GM19468 (cell line): ENCODE measurements around the gene DDX1.
A peak's percentile ranks its signal among the peaks of the same experiment; 100 is the strongest.

ENCODE experiments used
- ATAC-seq: cut with Tn5 transposase; IDR thresholded peaks from one replicate; pipeline ENCODE4 v1.9.1; 2021; ENCODE audit warnings: mild to moderate bottlenecking, moderate library complexity, moderate number of reproducible peaks; ENCODE audit not compliant: unreplicated experiment; ENCODE audit errors: extremely low read depth

Gene DDX1

GRCh38 chr2:15561574-15562344, 29.9 kb upstream of the DDX1 start:
- ATAC-seq: no peak

- no peak for ATAC-seq
These were observed 29.2 kb upstream of the DDX1 start for GRCh38 chr2:15562354-15563031.

GRCh38 chr2:15563227-15564100, 28.2 kb upstream of the DDX1 start:
- no peak for ATAC-seq

- no peak for ATAC-seq
These were observed 26.3 kb upstream of the DDX1 start for GRCh38 chr2:15565392-15565791.

GRCh38 chr2:15565994-15566671, 25.5 kb upstream of the DDX1 start:
- ATAC-seq: no peak

- ATAC-seq: no peak
These were observed 24.8 kb upstream of the DDX1 start for GRCh38 chr2:15566912-15567311.

GRCh38 chr2:15568874-15569273, 22.8 kb upstream of the DDX1 start:
- ATAC-seq: no peak

GRCh38 chr2:15570104-15570503, 21.6 kb upstream of the DDX1 start:
- ATAC-seq: no peak

GRCh38 chr2:15571729-15572128, 19.9 kb upstream of the DDX1 start:
- ATAC-seq: no peak

GRCh38 chr2:15577071-15577735, 14.5 kb upstream of the DDX1 start:
- ATAC-seq: peak; percentile 53

GRCh38 chr2:15579641-15580040, 12.0 kb upstream of the DDX1 start:
- no peak for ATAC-seq

GRCh38 chr2:15580451-15580850, 11.2 kb upstream of the DDX1 start:
- ATAC-seq: no peak

- no peak for ATAC-seq
These were observed 8.8 kb upstream of the DDX1 start for GRCh38 chr2:15582710-15583357.

GRCh38 chr2:15583826-15584225, 7.8 kb upstream of the DDX1 start:
- ATAC-seq: no peak

GRCh38 chr2:15584316-15584715, 7.4 kb upstream of the DDX1 start:
- ATAC-seq: no peak

GRCh38 chr2:15584767-15585469, 6.8 kb upstream of the DDX1 start:
- ATAC-seq: no peak

GRCh38 chr2:15588329-15588919, 3.2 kb upstream of the DDX1 start:
- no peak for ATAC-seq

GRCh38 chr2:15591373-15591691, 336 bp upstream of the DDX1 start:
- no peak for ATAC-seq

- no peak for ATAC-seq
These were observed 1.6 kb downstream of the DDX1 start for GRCh38 chr2:15593327-15593705.
